GM12801 (cell line): Measurements from ENCODE around the gene BABAM1.

Experiments used
- CTCF ChIP-seq: IDR thresholded peaks from one replicate; pipeline ENCODE4 v1.5.1; 2011; ENCODE audit warnings: control low read depth; ENCODE audit not compliant: insufficient read length; ENCODE audit errors: extremely low read depth

BABAM1 gene

GRCh38 chr19:17266975-17267788 is at the start of gene BABAM1:
Gene BABAM1, plus strand, starts transcription at chr19:17267443. Its CDS starts 1,364 bp downstream, at chr19:17268807.
- TF ChIP-seq CTCF = no peak

DNA sequence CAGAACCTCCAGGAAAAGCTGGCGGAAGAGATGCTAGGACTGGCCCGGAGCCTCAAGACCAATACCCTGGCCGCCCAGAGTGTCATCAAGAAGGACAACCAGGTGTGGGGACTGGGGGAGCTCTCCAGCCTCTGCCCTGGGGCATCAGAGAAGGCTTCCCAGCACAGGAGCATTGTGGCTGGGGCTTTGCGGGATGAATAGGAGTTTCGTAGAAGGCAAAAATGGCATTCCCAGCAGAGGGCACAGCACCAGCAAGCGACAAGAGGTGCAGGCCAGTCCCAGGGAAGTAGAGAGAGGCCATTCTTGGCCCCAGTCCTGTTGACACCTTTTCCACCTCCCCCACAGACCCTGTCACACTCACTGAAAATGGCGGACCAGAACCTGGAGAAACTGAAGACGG is 48.0 kb upstream of the BABAM1 start:
- TF ChIP-seq CTCF = no peak

- no peak for TF ChIP-seq CTCF
Measured at GRCh38 chr19:17220207-17220758, 47.0 kb upstream of the BABAM1 start.

GRCh38 chr19:17225053-17225452 is 42.2 kb upstream of the BABAM1 start:
- no peak for TF ChIP-seq CTCF

DNA sequence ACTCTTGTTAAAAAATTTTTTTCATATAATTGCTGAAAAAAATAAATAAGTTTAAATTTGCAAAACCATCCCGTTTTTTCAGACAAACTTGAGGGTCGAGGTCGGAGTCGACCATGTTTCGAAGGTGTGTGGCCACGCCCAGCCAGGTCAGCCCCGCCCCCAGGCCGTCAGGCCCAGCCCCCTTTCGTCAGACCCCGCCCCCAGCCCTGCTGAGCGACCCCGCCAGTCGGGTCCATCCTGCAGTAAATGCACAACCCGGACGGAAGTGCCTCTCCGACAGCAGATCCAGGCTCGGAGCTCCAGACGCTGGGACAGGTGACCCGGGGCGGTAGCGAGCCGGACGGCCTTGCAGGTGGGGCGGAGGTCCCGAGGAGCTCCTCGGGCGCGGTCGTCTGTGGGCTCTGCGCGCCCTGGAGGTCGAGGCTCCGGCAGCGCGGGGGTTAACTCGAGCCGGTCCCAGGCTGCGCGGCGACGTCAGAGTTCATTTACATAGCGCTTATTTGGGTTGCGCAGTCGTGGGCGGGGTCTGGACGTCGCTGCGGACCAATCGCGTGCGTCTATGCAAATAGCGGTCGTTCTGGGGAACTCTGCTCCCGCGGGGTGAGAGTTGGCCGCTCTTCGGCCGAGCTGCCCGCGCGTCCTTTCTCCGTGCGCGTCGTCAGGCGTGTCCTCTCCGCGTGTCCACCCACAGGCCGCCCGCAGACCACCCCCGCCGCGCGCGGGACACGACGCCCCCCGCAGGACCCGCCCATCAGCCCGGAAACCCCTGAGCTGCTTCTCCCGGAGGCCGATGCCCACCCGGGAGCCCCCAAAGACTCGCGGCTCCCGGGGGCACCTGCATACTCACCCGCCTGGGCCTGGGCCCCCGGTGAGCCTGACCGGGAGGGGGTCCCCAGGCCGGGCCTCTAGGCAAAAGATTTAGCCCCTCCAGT is 41.0 kb upstream of the BABAM1 start, which contains the start of gene OCEL1:
TSS of gene OCEL1 (plus strand) at position 225 of the 932 bp plus-strand sequence. CDS start at position 247, 22 bp downstream.
- no peak for TF ChIP-seq CTCF

DNA sequence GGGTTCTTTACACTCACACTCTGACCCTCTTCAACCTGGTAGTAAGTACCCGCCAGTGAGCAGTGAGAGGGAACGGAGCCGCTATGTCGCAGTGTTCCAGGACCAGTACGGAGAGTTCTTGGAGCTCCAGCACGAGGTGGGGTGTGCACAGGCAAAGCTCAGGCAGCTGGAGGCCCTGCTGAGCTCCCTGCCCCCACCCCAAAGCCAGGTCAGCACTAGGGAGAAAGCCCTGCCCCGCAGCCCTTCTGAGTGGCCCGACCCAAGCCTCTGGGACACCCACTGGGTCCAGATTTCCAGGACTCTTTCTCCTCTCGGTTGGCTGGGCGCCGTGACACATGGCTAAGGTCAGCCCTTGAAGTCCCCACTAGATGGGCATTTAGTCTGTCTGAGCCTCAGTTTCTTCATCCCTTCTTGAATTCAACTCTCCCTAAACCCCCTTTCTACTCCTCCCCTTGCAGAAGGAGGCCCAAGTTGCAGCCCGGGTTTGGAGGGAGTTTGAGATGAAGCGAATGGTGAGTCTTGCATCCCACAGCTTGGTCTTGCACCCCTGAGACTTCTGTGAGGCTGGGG is 39.4 kb upstream of the BABAM1 start:
- no peak for TF ChIP-seq CTCF

DNA sequence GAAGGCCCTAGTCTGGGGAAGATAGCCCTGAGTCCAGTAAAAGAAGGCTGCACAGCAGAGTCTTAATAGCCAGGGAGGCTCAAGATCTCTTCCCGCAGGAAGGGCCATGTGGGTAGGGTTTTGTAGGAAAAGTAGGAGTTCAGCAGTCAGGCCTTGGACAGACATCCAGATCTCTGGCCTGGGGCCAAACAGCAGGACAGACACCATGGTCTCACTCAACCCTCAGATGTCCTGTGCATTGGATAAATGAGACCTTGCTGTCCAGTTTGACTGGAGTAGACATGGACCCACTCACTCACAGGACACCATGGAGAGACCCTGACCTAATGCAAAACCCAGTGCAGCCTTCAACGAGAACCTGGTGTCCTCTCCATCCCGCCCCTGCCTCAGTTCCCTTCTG is 37.4 kb upstream of the BABAM1 start:
- no peak for TF ChIP-seq CTCF
